ENCODE results near the gene ACTR1B.

DNA sequence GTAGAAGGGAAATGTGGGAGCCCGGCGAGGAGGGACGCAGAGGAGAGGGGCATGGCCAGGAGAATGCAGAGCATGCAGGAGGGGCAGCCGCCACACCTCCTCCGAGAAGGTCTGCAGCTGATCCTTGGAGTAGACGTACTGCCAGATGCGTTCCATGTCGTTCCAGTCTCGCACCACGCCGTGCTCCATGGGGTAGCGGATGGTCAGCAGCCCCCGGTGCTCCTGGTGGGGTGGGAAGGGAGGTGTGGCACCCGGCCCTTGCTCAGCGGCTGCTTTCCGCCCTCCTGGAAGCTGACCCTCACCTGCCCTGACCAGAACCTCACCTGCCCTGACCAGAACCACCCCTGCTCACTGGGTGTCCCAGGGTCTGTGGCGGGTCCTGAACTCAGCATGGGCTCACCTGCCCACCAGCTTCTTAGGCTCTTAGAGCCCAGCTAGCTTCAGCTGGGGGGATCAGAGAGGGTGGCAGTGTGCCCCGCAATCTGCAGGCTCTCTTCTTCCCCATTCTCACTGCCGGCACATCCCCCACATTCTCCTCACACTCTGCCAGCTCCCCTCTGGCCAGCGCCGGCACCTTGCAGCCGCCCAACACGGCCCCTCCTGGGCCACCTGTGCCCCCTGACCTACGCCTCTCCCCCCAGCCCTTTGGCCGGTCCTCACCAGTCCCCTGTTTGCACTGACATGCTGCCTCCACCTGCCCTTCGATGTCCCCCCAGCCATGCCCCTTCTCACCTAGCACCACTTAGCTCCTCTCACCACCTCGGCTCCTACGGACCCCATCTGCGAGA is 4.4 kb downstream of the ACTR1B start:
- no peak for TF ChIP-seq SUZ12 (IDR thresholded peaks at IDR 0.05; ENCODE audit: extremely low read depth, insufficient read depth, insufficient read length)
- TF ChIP-seq ZNF274 (IDR thresholded peaks at IDR 0.05; ENCODE audit: low read depth, low read length): no peak
- TF ChIP-seq YY1 (IDR thresholded peaks at IDR 0.05; ENCODE audit: insufficient read depth, insufficient read length): no peak

Measured in NT2/D1 (cell line).